HCT116 (cell line): ENCODE measurements around the gene ADGRB2.

Source experiments
- EGR1 ChIP-seq: IDR thresholded peaks from 2 replicates; pipeline ENCODE4 v1.6.1; 2012; ENCODE audit warnings: low read depth
- POLR2A ChIP-seq: IDR thresholded peaks from 2 replicates; pipeline ENCODE4 v1.7.0; 2011; ENCODE audit warnings: borderline replicate concordance; ENCODE audit not compliant: insufficient read depth, insufficient read length; ENCODE audit errors: extremely low read depth
- TF ChIP-seq, protein P1 (sequence below): IDR thresholded peaks from 2 replicates; pipeline ENCODE4 v1.6.1; 2012; ENCODE audit warnings: low read depth

GRCh38 chr1:31696242-31696641 is 67.9 kb downstream of the ADGRB2 start:
- TF ChIP-seq EGR1 (no peak), POLR2A (no peak)
- TF ChIP-seq, protein P1, sequence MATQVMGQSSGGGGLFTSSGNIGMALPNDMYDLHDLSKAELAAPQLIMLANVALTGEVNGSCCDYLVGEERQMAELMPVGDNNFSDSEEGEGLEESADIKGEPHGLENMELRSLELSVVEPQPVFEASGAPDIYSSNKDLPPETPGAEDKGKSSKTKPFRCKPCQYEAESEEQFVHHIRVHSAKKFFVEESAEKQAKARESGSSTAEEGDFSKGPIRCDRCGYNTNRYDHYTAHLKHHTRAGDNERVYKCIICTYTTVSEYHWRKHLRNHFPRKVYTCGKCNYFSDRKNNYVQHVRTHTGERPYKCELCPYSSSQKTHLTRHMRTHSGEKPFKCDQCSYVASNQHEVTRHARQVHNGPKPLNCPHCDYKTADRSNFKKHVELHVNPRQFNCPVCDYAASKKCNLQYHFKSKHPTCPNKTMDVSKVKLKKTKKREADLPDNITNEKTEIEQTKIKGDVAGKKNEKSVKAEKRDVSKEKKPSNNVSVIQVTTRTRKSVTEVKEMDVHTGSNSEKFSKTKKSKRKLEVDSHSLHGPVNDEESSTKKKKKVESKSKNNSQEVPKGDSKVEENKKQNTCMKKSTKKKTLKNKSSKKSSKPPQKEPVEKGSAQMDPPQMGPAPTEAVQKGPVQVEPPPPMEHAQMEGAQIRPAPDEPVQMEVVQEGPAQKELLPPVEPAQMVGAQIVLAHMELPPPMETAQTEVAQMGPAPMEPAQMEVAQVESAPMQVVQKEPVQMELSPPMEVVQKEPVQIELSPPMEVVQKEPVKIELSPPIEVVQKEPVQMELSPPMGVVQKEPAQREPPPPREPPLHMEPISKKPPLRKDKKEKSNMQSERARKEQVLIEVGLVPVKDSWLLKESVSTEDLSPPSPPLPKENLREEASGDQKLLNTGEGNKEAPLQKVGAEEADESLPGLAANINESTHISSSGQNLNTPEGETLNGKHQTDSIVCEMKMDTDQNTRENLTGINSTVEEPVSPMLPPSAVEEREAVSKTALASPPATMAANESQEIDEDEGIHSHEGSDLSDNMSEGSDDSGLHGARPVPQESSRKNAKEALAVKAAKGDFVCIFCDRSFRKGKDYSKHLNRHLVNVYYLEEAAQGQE, result no peak
